HepG2 (cell line): ENCODE results near the gene SNX30. TPM values are rescaled to one million over a fixed set of nuclear protein-coding genes. Genes with fewer than 3 reads are reported as not detected.

ENCODE experiments used
- HHEX ChIP-seq: IDR thresholded peaks from 2 replicates; pipeline ENCODE4 v1.6.1; 2016; ENCODE audit warnings: control low read depth
- KAT2B ChIP-seq: fragments of 150-350 bp; IDR thresholded peaks from 2 replicates; pipeline ENCODE4 v1.6.1; 2014; ENCODE audit warnings: low read depth, low read length, borderline replicate concordance
- MBNL3 ChIP-seq: fragments of 250-450 bp; sonication (Bioruptor Pico); conservative IDR thresholded peaks from 2 replicates; pipeline ENCODE4 v1.8.0; 2022; ENCODE audit warnings: mild to moderate bottlenecking, inconsistent platforms
- NONO ChIP-seq, 2 experiments: fragments of 450-650 bp in 1 of 2; sonication (generic) in 1 of 2; formaldehyde crosslinking in 1 of 2; IDR thresholded peaks in 1 of 2; conservative IDR thresholded peaks in 1 of 2; 2 replicates each; pipeline versions ENCODE4 v1.6.1 to v1.8.0; 2017 to 2022; ENCODE audit warnings: mild to moderate bottlenecking in 1 of 2, missing genetic modification reagents in 1 of 2, moderate library complexity in 1 of 2
- ONECUT2 ChIP-seq: sonication (generic); formaldehyde crosslinking; IDR thresholded peaks from 2 replicates; pipeline ENCODE4 v1.4.0; 2020; ENCODE audit warnings: missing genetic modification reagents
- PAF1 ChIP-seq: IDR thresholded peaks from 2 replicates; pipeline ENCODE4 v1.6.1; 2016; ENCODE audit warnings: missing genetic modification reagents, missing compliant biosample characterization
- PAWR ChIP-seq: sonication (generic); formaldehyde crosslinking; IDR thresholded peaks from 2 replicates; pipeline ENCODE4 v1.4.0; 2020; ENCODE audit warnings: missing genetic modification reagents, mild to moderate bottlenecking, borderline replicate concordance
- SAFB2 ChIP-seq: sonication (generic); formaldehyde crosslinking; IDR thresholded peaks from 2 replicates; pipeline ENCODE4 v1.5.1; 2020; ENCODE audit warnings: missing genetic modification reagents, low read depth, mild to moderate bottlenecking, borderline replicate concordance
- SP4 ChIP-seq: sonication (generic); formaldehyde crosslinking; IDR thresholded peaks from 2 replicates; pipeline ENCODE4 v1.8.1; 2023; ENCODE audit warnings: mild to moderate bottlenecking, missing genetic modification reagents
- TAF1 ChIP-seq: sonication (generic); formaldehyde crosslinking; IDR thresholded peaks from 2 replicates; pipeline ENCODE4 v1.4.0; 2020; ENCODE audit warnings: missing genetic modification reagents
- YEATS4 ChIP-seq: sonication (generic); formaldehyde crosslinking; IDR thresholded peaks from 2 replicates; pipeline ENCODE4 v1.4.0; 2020; ENCODE audit warnings: missing genetic modification reagents, borderline replicate concordance
- ZBTB1 ChIP-seq: sonication (generic); formaldehyde crosslinking; IDR thresholded peaks from 2 replicates; pipeline ENCODE4 v1.4.0; 2020; ENCODE audit warnings: missing genetic modification reagents, borderline replicate concordance
- ZNF326 ChIP-seq: sonication (generic); formaldehyde crosslinking; IDR thresholded peaks from 2 replicates; pipeline ENCODE4 v1.4.0; 2020; ENCODE audit warnings: missing genetic modification reagents, borderline replicate concordance
- ZNF333 ChIP-seq: sonication (generic); formaldehyde crosslinking; IDR thresholded peaks from 2 replicates; pipeline ENCODE4 v1.4.0; 2020; ENCODE audit warnings: mild to moderate bottlenecking, missing genetic modification reagents, borderline replicate concordance
- ZNF350 ChIP-seq: sonication (generic); formaldehyde crosslinking; IDR thresholded peaks from 2 replicates; pipeline ENCODE4 v1.4.0; 2020; ENCODE audit warnings: mild to moderate bottlenecking, low read depth, missing genetic modification reagents, borderline replicate concordance
- ZNF432 ChIP-seq: sonication (generic); formaldehyde crosslinking; IDR thresholded peaks from 2 replicates; pipeline ENCODE4 v1.5.0; 2020; ENCODE audit warnings: missing genetic modification reagents, mild to moderate bottlenecking, borderline replicate concordance
- ZNF441 ChIP-seq: sonication (generic); formaldehyde crosslinking; IDR thresholded peaks from 2 replicates; pipeline ENCODE4 v1.7.0; 2021; ENCODE audit warnings: missing genetic modification reagents, borderline replicate concordance
- polyA plus RNA-seq, 8 experiments: library from polyadenylated mRNA; depleted of rRNA in 3 of 8; stranded (reverse) in 7 of 8; unstranded in 1 of 8; fragments of >200 nt; fragmentation: Illumina TruSeq in 4 of 8; extraction: Trizol in 4 of 8; gene quantifications; 2 replicates each; pipeline versions ENCODE4 v1.2.1 to v1.2.3, GENCODE V29; 2011 to 2016; ENCODE audit warnings: low read depth in 4 of 8, missing spikeins in 1 of 8, mixed read lengths in 1 of 8; ENCODE audit not compliant: insufficient read depth in 1 of 8
- total RNA-seq, 5 experiments: library from RNA; depleted of rRNA; stranded (reverse); fragments of >200 nt; fragmentation: Illumina TruSeq; extraction: Trizol; gene quantifications; 2 replicates each; pipeline ENCODE4 v1.2.3, GENCODE V29; 2016; ENCODE audit warnings: low read depth in 1 of 5
- TF ChIP-seq, protein P1 (sequence below): sonication (generic); formaldehyde crosslinking; IDR thresholded peaks from 2 replicates; pipeline ENCODE4 v1.4.0; 2020; ENCODE audit warnings: mild to moderate bottlenecking, missing genetic modification reagents, borderline replicate concordance
- TF ChIP-seq, protein P2 (sequence below), 2 experiments: IDR thresholded peaks; 2 replicates each; pipeline ENCODE4 v1.6.1; 2011 to 2012; ENCODE audit warnings: low read length in 2 of 2, borderline replicate concordance in 1 of 2, low read depth in 1 of 2, mild to moderate bottlenecking in 1 of 2, moderate library complexity in 1 of 2
- TF ChIP-seq, protein P3 (sequence below): sonication (generic); formaldehyde crosslinking; IDR thresholded peaks from 2 replicates; pipeline ENCODE4 v1.5.1; 2020; ENCODE audit warnings: missing genetic modification reagents, mild to moderate bottlenecking, borderline replicate concordance
- TF ChIP-seq, protein P4 (sequence below): fragments of 450-650 bp; IDR thresholded peaks from 2 replicates; pipeline ENCODE4 v1.6.1; 2017; ENCODE audit warnings: mild to moderate bottlenecking

Gene SNX30
- total and polyA plus RNA-seq, 2 of the 13 experiments (the other 11 are each of a cell fraction or from before 2014, with no cell fraction given), result 4.4 to 12.4 TPM

DNA sequence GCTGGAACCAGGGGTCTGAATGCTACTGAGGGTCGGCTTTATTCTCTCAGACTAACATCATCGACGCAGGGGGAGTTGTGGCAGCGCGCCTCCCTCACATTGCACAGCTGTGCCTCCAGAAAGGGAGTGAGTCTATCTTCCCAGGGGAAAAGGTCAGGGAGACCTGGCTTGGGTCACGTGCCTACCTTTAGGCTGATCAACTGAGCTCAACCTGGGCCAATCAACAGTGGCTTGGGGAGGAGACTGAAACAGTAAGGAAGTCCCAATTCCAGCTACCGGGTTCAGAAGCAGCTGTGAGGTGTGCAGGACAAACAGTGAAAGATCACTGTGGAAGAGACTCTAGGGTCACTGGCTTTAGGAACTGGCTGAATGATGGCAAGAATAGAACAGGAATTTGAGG, 14.3 kb downstream of the SNX30 start (continued):
- TF ChIP-seq, protein P1, sequence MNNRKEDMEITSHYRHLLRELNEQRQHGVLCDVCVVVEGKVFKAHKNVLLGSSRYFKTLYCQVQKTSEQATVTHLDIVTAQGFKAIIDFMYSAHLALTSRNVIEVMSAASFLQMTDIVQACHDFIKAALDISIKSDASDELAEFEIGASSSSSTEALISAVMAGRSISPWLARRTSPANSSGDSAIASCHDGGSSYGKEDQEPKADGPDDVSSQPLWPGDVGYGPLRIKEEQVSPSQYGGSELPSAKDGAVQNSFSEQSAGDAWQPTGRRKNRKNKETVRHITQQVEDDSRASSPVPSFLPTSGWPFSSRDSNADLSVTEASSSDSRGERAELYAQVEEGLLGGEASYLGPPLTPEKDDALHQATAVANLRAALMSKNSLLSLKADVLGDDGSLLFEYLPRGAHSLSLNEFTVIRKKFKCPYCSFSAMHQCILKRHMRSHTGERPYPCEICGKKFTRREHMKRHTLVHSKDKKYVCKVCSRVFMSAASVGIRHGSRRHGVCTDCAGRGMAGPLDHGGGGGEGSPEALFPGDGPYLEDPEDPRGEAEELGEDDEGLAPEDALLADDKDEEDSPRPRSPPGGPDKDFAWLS (CRISPR knock-in tag), result no peak
- TF ChIP-seq YEATS4 (CRISPR knock-in tag), result peak; percentile 38; the same call in 1 of the 2 replicates
- no peak for TF ChIP-seq ZBTB1
- no peak for TF ChIP-seq ONECUT2 (CRISPR knock-in tag)
- no peak for TF ChIP-seq SP4 (CRISPR knock-in tag)
- TF ChIP-seq NONO (IDR thresholded peaks at IDR 0.05), result no peak
- TF ChIP-seq NONO (CRISPR knock-in tag; conservative IDR thresholded peaks at IDR 0.05), result peak; percentile 50; the same call in 1 of the 2 replicates
- TF ChIP-seq SAFB2 (CRISPR knock-in tag), result no peak
- no peak for TF ChIP-seq ZNF326 (CRISPR knock-in tag)
- no peak for TF ChIP-seq HHEX
- TF ChIP-seq ZNF432 (CRISPR knock-in tag), result no peak
- no peak for TF ChIP-seq PAWR (CRISPR knock-in tag)
- no peak for TF ChIP-seq PAF1 (CRISPR knock-in tag)
- TF ChIP-seq TAF1, result peak; percentile 74; the same call in 1 of the 2 replicates
- no peak for TF ChIP-seq ZNF333
- TF ChIP-seq, protein P2, sequence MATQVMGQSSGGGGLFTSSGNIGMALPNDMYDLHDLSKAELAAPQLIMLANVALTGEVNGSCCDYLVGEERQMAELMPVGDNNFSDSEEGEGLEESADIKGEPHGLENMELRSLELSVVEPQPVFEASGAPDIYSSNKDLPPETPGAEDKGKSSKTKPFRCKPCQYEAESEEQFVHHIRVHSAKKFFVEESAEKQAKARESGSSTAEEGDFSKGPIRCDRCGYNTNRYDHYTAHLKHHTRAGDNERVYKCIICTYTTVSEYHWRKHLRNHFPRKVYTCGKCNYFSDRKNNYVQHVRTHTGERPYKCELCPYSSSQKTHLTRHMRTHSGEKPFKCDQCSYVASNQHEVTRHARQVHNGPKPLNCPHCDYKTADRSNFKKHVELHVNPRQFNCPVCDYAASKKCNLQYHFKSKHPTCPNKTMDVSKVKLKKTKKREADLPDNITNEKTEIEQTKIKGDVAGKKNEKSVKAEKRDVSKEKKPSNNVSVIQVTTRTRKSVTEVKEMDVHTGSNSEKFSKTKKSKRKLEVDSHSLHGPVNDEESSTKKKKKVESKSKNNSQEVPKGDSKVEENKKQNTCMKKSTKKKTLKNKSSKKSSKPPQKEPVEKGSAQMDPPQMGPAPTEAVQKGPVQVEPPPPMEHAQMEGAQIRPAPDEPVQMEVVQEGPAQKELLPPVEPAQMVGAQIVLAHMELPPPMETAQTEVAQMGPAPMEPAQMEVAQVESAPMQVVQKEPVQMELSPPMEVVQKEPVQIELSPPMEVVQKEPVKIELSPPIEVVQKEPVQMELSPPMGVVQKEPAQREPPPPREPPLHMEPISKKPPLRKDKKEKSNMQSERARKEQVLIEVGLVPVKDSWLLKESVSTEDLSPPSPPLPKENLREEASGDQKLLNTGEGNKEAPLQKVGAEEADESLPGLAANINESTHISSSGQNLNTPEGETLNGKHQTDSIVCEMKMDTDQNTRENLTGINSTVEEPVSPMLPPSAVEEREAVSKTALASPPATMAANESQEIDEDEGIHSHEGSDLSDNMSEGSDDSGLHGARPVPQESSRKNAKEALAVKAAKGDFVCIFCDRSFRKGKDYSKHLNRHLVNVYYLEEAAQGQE (IDR thresholded peaks at IDR 0.05; ENCODE audit: borderline replicate concordance in 1 of 2, low read depth in 1 of 2, low read length in 2 of 2), result no peak
- no peak for TF ChIP-seq MBNL3 (CRISPR knock-in tag)
- no peak for TF ChIP-seq KAT2B
- TF ChIP-seq, protein P3, sequence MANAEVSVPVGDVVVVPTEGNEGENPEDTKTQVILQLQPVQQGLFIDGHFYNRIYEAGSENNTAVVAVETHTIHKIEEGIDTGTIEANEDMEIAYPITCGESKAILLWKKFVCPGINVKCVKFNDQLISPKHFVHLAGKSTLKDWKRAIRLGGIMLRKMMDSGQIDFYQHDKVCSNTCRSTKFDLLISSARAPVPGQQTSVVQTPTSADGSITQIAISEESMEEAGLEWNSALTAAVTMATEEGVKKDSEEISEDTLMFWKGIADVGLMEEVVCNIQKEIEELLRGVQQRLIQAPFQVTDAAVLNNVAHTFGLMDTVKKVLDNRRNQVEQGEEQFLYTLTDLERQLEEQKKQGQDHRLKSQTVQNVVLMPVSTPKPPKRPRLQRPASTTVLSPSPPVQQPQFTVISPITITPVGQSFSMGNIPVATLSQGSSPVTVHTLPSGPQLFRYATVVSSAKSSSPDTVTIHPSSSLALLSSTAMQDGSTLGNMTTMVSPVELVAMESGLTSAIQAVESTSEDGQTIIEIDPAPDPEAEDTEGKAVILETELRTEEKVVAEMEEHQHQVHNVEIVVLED (CRISPR knock-in tag), result no peak
- no peak for TF ChIP-seq ZNF350
- TF ChIP-seq ZNF441 (CRISPR knock-in tag), result no peak
- TF ChIP-seq, protein P4, sequence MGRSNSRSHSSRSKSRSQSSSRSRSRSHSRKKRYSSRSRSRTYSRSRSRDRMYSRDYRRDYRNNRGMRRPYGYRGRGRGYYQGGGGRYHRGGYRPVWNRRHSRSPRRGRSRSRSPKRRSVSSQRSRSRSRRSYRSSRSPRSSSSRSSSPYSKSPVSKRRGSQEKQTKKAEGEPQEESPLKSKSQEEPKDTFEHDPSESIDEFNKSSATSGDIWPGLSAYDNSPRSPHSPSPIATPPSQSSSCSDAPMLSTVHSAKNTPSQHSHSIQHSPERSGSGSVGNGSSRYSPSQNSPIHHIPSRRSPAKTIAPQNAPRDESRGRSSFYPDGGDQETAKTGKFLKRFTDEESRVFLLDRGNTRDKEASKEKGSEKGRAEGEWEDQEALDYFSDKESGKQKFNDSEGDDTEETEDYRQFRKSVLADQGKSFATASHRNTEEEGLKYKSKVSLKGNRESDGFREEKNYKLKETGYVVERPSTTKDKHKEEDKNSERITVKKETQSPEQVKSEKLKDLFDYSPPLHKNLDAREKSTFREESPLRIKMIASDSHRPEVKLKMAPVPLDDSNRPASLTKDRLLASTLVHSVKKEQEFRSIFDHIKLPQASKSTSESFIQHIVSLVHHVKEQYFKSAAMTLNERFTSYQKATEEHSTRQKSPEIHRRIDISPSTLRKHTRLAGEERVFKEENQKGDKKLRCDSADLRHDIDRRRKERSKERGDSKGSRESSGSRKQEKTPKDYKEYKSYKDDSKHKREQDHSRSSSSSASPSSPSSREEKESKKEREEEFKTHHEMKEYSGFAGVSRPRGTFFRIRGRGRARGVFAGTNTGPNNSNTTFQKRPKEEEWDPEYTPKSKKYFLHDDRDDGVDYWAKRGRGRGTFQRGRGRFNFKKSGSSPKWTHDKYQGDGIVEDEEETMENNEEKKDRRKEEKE, result no peak
